Raji (cell line): ENCODE data around the gene ICAM2.
A peak's percentile ranks its signal among the peaks of the same experiment; 100 is the strongest.

ENCODE experiments used
- POLR2A ChIP-seq: IDR thresholded peaks from 2 replicates; pipeline ENCODE4 v1.6.1; 2011; ENCODE audit warnings: low read depth, low read length, control low read depth; ENCODE audit not compliant: insufficient read depth

Gene ICAM2

DNA sequence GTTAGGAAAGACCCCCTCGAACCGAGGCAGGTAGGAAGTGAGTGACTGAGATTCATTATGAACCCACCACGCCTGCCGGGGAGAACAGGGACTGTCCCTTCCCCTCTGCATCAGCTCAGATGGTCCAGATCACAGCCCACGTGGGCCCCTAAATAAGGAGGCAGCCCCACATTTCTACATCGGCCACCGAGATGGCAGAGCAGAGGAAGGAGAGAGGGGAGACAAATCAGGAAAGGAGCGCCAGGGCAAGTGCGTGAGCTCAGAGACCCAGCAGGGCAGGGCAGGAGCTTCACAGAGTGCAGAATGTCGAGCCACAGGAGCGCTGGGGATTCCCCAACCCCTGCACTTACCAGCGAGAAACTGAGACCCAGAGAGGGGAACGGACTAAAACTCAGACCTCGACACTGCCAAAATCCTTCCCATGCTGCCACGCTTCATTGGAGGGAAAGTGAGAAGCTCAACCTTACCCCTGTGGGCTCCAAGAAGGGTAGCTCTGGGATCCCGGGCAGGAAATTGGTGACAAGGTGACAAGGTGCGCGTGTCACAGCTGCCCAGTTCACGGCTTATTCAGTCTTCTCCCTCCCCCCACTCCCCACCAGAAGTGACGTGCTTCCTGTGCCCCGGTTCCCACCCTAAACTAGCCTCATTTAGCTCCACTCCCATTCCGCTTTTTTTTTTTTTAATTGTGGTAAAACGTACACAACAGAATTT is at the start of gene ICAM2:
TSS of gene ICAM2 (minus strand) at position 578 of the 711 bp plus-strand sequence. CDS start 13,942 bp downstream, outside the sequence.
- TF ChIP-seq POLR2A: peak; percentile 93

DNA sequence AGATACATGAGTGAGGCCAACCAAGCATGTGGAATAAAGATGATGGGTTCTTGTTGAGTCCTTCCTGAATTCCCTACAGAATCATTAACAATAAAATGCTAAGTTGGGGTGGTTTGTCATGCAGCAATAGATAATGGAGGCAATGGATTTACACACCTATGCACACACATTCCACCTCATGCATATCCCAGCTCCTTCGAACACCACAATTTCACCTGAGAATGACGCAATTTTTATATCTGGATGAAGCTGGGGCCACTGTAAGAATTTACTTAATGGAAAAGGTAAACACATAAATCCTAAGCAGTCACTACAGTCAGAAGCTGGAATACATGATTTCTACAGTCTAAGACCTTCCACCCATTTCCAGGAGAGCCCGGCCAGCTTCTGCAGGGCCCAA is 49.8 kb upstream of the ICAM2 start:
- TF ChIP-seq POLR2A: no peak

DNA sequence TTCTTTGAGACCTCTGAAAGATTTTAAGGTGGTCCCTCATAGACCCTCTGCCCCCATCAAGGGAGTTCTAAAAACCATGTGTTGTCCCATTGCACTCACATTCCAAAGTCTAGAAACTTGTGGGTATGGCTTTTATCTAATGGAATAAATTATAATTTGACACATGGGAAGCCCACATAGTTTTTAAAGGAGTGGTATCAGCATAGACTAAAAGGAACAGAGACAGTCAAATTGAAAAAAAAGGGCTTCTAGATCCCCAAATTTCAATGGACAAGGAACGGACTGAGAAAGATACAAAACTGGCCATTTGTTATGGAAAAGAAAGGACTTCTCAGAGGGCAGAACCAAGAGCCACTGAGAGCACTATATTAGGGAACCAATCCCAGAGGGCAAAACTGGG is 48.7 kb upstream of the ICAM2 start:
- no peak for TF ChIP-seq POLR2A

DNA sequence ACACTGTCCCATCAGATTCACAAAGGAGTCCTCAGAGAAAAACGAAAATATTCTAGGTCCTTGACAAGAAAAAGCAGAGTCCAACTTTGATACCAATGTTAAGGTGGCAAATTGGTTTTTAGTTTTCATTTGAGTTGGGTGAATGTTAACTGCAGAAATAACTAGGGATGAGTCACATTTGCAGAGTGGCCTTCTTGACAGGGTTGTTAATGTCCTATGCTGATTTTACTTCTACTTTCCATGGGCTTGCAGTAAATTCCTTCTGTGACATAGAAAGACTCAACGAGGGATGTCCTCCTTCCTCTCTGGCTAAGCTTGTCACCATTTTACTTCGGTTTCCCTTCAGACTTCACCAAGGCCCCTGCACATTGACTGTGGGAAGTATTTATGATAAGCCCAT is 47.2 kb upstream of the ICAM2 start:
- no peak for TF ChIP-seq POLR2A

DNA sequence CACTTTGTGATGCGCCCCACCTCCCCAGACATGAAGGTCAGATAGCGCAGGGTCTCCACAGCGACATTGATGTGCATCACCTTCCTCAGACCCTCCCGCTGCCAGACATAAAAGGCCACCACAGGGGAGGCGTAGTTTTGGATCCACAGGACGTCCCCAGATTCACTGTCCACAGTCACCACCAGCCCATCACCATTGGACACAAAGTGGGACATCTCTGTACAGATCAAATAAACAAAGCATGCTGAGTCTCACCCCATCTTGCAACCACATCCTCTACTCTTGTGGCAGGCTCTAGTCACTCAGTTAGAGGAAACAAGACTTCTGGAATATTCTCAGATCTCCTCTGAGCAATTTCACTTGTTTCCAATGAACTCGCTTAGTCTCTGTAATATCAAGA is 46.3 kb upstream of the ICAM2 start:
- no peak for TF ChIP-seq POLR2A

DNA sequence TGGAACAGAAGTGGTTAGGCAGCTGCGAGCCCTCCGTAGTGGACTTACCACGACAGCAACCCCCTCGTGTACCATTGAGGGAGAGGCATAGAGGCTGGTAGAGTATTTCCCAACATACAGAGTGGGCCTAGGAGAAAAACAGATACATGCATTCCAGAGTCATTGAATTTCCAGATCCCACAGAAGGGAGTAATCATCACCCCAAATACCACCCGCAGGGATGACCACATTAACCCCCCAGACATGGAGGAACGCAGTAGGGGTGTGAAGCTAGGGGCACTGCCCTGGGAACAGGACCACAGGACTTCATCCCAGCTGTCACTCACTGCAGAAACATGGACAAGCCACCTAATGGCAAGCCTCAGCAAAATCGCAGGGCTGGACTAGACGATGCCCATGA is 44.7 kb upstream of the ICAM2 start:
- TF ChIP-seq POLR2A: no peak

DNA sequence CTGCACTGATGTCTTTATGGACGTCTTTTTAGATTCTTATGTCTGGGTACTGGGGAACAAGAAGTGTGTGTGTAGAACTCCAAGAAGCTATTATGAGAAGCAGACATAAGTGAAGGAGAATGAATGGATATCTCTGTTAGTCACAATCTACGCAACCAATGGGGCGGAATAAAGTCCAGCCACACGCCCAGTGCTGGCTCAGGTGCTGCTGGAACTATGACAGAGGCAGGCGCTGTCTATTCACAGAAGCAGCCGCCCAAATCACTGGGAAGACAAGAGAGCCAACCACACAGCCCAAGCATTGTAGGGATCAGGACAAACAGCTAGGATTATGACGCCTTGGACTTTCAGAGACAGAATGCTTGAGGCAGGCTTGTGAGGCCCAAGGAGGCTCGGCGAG is 43.9 kb upstream of the ICAM2 start:
- no peak for TF ChIP-seq POLR2A

DNA sequence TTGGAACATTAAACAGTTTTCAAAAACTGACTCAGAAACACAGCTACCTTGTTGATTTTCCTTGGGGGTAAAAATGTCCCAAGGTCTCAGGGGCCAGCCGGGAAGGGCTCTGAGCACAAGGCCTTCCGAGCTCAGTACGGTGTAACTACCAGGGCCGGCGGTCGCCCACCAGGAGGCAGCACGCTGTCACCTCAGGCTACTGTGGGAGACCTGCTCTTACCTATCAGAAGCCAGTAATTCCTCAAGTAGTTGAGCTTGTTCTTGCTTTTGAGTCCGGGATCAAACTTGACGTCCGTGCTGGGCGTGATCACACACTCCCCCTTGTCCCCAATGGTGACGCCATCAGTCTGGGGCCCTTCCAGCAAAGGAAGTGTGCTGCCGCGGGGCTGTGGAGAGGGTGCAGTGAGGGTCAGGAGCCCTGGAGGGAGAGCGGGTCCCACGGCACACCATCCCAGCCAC is 43.4 kb upstream of the ICAM2 start:
- no peak for TF ChIP-seq POLR2A

DNA sequence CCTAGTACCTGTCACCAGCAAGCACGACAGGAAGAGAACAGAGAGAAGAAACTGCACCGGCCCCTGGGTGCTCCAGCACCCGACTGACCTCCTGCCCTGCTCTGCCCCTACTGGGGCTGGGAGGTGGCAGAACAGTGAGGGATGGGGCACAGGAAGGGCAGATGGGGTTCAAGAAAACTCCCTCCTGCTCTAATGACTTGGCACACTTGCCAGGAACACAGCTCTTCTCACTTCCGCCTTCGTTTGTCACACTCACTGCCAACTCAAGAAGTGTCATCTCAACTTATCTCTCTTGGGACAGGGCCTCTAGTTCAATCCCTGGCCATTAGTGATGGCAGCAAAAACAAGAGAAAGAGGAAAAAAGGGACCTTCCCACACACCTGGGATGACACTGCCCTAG is 42.7 kb upstream of the ICAM2 start:
- no peak for TF ChIP-seq POLR2A

DNA sequence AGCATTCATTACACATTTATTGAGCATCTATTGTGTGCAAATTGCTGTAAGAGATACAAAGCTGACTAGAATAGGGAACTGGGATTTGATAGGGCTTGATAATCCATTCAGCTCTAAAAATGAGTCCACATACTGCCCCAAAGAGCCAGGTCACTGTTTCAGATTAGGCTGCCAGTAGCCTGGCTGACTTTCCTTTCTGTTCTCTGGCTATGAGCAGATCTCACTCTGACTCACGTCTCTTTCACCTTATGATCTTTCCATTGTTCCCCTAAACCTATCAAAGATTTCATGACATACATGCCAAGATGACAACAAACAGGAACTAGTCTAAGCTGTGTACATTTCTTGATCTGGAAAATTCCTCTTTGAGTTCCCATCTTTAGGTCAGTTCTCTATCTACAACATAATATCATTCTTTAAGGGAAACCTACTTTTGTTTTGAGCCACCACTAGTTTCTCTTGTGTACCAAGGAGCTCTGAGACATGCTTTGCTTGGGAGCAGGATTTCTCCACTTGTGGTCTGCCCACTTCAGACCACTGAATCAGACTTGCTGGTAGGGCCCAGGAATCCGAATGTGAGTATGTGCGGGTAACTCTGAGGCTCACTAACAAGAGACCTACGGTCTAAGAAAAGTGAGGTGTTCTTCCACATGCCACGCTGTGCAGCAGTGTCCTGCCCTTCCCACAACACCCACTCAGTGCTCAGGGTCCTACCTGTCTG is 40.9 kb upstream of the ICAM2 start:
- TF ChIP-seq POLR2A: no peak

DNA sequence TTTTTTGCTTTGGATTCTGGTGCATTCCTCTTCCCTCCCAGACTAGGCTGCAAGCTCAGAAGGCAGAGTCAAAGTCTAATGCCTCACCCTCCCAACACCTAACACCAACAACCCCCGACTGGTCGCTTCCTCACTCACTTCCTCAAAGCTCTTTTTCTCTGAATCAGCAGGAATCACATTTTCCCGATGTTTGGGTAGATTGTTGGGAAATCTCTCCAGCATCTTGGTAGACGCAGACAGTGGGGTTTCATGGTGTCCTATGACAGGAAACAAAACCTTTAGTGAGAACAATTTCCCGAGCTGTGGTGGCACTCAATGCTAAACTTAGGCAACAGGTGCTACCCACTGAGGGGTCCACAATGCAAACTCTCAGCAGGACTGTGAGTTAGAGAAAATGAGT is 39.9 kb upstream of the ICAM2 start:
- no peak for TF ChIP-seq POLR2A

DNA sequence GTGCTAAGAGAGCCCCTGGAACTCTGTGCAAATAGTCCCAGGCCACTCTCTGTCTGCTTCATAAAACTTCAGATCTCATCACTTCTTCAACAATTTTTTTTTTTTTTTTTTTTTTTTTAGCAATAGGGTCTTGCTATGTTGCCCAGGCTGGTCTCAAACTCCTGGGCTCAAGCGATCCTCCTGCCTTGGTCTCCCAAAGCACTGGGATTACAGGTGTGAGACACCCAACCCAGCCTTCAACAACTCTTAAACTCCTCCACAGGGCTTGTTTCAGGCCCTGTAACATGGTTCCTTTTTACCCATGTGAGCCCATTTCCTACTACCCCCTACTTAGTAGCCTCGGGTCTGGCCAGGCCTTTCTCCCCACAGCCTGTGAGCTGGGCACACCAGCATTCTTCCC is 39.3 kb upstream of the ICAM2 start:
- no peak for TF ChIP-seq POLR2A

DNA sequence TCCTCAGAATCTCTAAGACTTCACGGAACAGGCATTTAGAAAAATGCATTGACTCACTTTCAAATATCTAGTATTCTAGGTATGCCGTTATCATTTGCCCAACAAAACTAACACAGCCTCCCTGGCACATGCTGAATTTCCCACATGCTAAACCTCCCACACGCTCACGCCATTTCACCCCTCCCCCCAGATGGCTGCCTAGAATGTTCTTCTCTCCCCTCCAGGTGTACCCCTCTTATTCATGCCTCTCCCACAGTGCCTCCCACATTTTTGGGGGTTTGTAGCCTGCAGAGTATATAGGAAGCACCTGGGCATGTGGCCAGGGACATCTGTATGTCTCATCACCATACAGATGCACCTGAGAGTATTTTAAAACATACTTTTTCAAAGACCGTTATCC is 38.2 kb upstream of the ICAM2 start:
- TF ChIP-seq POLR2A: no peak

DNA sequence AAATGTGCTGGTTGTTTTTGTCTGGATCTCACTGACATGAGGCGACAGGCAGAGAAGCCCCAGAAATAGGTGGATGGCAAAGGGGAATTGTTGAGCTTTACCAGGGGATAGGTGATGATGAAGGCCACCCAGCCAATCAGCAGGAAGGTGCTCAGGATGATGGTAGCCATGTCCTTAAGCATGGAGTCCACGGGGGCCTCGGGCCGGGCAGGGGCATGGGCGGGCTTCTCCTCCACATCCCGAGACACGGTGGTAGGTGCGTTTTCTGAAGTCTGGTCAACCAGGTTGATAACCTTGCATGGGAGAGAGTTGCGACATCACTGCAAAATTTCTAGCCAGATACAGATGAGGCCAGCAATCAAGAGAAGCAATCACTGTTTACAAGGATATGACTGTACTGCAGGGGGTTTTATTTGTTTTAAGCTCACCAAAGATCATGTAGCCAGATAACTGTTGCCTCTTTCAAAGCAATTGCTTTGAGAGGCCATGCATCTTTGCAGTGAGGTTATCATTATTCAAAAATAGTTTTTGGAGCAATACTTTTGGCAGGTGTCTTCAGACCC is 37.3 kb upstream of the ICAM2 start:
- no peak for TF ChIP-seq POLR2A

DNA sequence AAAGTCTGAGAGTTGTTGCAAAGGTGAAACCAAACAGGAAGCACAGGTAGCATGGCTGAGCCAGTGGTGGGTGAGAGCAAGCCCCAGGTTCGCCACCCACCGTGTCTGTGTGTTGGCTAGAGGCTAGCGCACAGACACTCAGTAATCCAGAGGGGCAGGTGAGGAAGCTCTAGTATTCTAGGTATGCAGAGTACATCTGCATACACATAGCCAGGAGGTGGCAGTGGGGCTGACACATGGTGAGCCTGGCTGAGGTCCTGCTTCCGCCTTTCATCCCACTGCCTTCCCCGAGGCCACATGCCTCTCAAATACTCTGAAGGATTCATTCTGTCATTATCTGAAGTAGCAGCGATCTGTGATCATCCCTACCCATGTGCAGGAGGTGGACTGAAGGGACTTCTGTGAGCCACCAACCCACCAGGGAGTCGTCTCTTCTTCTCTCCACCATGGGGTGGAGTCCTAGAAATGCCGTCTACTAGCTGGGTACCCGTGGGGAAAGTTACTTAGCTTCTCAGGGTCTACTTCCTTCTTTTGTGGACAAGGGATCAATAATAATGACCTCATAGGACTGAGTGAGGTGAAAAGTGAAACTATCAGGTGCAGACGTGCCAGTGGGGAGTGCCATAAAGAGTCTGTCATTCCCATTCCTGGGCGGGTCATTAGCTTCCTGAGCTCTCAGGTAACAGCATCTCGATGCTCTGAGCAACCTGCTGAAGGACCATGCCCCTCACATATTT is 36.0 kb upstream of the ICAM2 start:
- no peak for TF ChIP-seq POLR2A
